Stimulated activated CD8-positive, alpha-beta memory T cell treated with anti-CD3 and anti-CD28 coated beads, Interleukin-12 subunit alpha, Interleukin-12 subunit beta, amount 100 ng/mL, for 24 hours (primary cell): ENCODE results near the gene TMEM100.
"Not testable (repeated sequence)": the region's sequence is repeated elsewhere in the genome, so short reads cannot be mapped to it uniquely, and the experiment has no call there.

Source experiments
- DNase-seq: peaks from one replicate; pipeline ENCODE4 v3.0.0-alpha.2; 2020; ENCODE audit errors: extremely low read depth

Gene TMEM100

GRCh38 chr17:55687037-55687436 lies 35.6 kb downstream of the TMEM100 start:
- DNase-seq, result no peak

- no peak for DNase-seq
Measured at GRCh38 chr17:55683550-55684315, 38.9 kb downstream of the TMEM100 start.

GRCh38 chr17:55681342-55681700 lies 41.3 kb downstream of the TMEM100 start:
- DNase-seq, result no peak

DNA sequence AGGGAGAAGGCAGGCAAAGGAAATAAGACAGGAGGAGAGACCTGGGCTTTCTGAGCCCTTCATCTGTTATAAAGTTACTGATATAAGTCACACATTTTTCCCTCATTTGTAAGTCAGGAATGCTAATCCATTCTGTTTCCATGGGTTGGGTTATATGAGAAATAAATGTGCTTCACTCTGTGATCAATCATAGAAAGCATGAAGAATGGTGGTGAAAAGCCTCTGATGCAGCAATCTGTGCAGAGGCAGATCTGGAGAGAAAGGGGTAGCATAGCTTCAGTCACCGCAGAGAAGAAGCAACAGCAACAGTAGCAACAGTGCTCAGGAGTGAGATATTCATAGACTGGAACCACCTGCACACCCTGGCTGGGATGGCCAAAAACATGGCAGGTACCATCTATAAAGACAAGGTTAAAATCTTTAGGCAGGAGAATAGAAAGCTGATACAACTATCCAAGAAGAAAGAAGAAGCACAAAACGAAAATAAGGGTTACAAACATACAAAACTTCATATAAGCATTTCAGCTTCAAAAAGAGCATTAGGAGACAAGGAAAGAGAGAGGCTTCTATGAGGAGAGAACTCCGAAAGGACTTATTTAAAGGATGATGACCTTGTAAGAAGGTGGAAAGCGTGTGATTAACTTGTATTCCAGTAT lies 41.9 kb downstream of the TMEM100 start:
- DNase-seq, result no peak

GRCh38 chr17:55677446-55677845 lies 45.2 kb downstream of the TMEM100 start:
- no peak for DNase-seq

DNA sequence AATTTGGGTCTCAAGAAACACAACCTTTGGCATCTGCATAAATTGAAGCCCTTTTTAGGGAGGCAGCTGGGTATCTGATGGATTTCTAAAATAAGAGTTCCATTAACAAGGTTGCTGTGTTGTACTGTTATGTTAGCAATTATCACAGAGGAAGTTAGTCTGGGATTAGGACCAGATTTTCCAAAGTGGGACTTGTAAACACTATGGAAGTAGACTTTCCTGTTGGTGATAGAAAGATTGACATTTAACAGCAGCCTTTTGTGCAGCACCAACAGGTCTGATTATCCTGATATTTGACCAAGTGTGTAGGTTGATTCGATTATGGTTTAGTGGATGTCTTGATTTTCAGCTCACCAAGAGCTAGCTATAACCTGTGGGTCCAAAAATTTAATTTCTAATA lies 46.4 kb downstream of the TMEM100 start:
- no peak for DNase-seq

- DNase-seq, result no peak
Measured at GRCh38 chr17:55673743-55674506, 48.7 kb downstream of the TMEM100 start.

GRCh38 chr17:55672585-55673501 lies 49.8 kb downstream of the TMEM100 start:
- no peak for DNase-seq

- not testable (repeated sequence) for DNase-seq
Measured at GRCh38 chr17:55672010-55672409, 50.7 kb downstream of the TMEM100 start.
